ENCODE data around the gene IQGAP2.

Gene IQGAP2

DNA sequence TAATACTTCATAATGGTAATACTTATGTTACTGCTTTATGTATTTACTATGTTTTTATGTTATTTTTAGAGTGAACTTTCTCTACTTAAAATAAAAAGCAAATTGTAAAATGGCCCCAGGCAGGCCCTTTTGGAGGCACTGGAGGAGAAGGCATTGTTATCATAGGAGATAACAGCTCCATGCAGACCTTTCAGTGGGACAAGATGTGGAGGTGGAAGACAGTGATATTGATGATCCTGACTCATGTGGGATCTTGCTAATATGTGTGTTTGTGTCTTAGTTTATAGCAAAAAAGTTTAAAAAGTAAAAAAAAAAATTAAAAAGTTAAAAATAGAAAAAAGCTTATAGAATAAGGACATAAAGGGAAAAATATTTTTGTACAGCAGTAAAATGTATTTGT is 74.5 kb downstream of the IQGAP2 start:
- DNase-seq (ENCODE audit: low spot score): no peak

GRCh38 chr5:76479281-76479680 is 76.2 kb downstream of the IQGAP2 start:
- DNase-seq (ENCODE audit: low spot score): no peak

- DNase-seq (ENCODE audit: low spot score): no peak
Observed at GRCh38 chr5:76479973-76480667, 77.0 kb downstream of the IQGAP2 start.

DNA sequence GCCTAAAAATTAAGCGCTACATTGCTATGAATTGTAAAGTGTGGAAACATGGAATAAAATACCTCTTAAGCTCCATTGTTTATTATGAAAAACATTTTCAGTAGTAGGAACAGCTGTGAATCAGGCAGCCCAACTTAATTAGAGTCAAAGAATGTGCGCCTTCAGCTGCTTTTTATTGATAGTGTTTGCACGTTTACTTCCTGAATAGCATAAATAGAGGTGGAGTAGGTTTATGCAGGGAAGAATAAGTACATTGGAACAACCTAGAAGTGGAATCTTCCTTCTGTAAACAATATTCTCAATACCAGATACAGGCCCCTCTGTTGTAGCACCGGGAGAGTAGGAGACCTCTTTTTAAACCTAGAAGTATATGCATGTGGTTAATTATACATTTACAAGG is 79.9 kb downstream of the IQGAP2 start:
- no peak for DNase-seq (ENCODE audit: low spot score)

GRCh38 chr5:76483433-76483832 is 80.3 kb downstream of the IQGAP2 start:
- no peak for DNase-seq (ENCODE audit: low spot score)

- no peak for DNase-seq (ENCODE audit: low spot score)
Observed at GRCh38 chr5:76483881-76484280, 80.8 kb downstream of the IQGAP2 start.

GRCh38 chr5:76485511-76485910 is 82.4 kb downstream of the IQGAP2 start:
- no peak for DNase-seq (ENCODE audit: low spot score)

GRCh38 chr5:76487386-76487785 is 84.3 kb downstream of the IQGAP2 start:
- DNase-seq (ENCODE audit: low spot score): no peak

DNA sequence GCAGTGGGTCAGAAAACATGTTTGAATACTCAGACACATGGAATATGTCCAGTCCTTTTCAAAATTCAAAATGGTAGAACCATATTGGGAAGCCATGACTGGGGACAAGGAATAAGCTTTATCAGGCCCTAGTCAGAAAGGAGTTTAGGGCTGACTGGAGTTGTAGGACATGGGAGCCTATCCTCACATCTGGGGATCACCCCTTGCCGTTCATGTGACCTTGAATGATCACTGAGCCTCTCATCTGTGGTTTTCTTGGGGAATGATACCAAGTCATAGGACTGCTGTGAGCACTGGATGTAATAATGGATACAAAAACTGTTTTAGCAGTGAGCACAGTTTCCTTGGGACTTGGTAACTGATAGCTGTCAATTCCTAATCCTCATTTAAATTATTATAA is 84.7 kb downstream of the IQGAP2 start:
- DNase-seq (ENCODE audit: low spot score): no peak

- DNase-seq (ENCODE audit: low spot score): no peak
Observed at GRCh38 chr5:76488969-76489368, 85.9 kb downstream of the IQGAP2 start.

DNA sequence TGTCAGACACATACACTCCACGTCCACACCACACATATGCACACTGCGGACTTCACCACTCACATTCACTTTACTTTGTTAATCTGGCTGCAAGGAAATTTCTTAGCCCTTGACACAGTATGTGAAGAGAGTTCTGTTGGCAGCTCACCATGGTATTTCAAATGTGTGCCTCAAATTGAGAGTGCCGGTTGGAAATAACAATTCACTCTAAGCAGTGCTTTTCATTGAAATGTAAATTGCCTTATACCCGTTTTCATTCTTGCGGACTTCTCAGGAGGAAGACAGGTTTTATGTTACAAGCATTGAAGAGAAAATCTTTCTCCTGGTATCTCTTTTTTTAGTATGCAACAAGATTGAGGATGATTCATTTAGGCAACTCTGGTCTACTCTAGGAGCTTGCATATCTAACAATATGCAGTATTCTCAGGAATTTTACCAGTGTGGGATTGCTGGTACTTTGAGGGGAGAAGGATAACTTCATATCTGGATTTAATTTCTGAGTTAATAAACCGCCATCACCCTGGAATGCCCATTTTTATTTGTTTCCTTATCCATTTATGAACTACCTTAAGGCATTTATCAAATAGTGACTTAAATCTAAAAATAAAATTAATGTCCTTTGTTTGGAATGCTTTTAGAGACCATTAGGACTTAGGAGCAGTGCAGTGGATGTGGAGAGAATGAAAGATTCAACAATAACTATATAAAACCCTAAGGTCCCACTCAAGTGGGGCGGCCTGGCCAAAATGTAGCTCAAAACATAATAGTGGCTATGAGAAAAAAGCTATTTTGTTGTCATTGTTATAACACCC is 87.0 kb downstream of the IQGAP2 start:
- no peak for DNase-seq (ENCODE audit: low spot score)

DNA sequence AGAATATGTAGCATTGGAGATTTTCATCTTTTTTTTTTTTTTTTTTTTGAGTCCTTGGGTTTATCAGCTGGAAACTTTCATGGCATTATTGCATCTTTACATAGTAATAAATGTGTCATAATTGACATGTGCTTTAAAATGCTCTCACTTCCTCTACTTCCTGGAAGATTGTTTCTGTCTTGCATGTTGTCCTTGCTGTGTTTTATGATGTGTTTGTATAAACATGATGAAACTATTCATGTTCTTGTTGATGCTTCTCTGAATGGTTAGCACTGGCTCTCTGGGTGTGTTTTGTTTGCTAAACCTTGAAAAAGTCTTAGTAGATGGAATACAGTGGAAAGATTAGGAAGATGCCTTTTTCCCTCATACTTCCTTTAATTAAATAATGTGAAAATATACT is 87.9 kb downstream of the IQGAP2 start:
- no peak for DNase-seq (ENCODE audit: low spot score)

GRCh38 chr5:76492819-76493189 is 89.7 kb downstream of the IQGAP2 start:
- DNase-seq (ENCODE audit: low spot score): no peak

- no peak for DNase-seq (ENCODE audit: low spot score)
Observed at GRCh38 chr5:76493190-76493837, 90.2 kb downstream of the IQGAP2 start.

DNA sequence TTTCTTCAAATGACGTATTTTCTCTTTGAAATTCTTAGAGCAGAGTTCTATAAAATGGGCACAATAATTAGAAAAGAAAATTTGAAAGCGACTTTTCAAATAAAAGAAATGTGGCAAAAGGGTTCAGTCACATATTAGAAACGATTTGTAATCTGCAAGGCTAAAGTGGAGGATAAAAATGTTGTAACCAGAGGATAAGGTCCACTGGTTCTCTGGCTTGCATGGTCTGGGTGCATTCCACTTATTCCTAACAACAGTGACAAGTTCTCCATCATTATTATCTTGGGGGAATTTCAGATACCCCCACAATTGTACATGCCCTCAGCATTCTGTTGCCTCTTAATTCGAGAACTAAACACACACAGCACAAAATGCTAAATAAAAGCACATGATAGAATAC is 91.1 kb downstream of the IQGAP2 start:
- no peak for DNase-seq (ENCODE audit: low spot score)

GRCh38 chr5:76495870-76496269 is 92.8 kb downstream of the IQGAP2 start:
- DNase-seq (ENCODE audit: low spot score): no peak

DNA sequence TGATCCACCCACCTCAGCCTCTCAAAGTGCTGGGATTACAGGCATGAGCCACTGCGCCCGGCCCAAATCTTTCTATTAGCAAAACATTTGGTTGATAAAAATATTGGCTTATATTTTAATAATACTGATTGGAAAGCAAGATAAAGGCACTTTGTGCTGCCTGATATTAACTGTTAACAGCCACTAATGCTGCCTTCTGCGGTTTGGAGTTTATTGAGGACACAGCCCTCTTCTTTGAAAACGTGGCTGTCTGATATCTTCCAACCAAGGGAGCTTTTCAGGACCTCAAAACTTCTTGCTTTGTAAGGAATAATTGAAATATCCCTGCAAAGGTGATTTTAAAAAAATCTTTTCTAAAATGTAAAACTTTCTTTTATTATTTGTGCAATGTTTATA is 94.0 kb downstream of the IQGAP2 start:
- DNase-seq (ENCODE audit: low spot score): no peak

- DNase-seq (ENCODE audit: low spot score): no peak
Observed at GRCh38 chr5:76497986-76498717, 95.1 kb downstream of the IQGAP2 start.

GRCh38 chr5:76499507-76500161 is 96.5 kb downstream of the IQGAP2 start:
- DNase-seq (ENCODE audit: low spot score): no peak

DNA sequence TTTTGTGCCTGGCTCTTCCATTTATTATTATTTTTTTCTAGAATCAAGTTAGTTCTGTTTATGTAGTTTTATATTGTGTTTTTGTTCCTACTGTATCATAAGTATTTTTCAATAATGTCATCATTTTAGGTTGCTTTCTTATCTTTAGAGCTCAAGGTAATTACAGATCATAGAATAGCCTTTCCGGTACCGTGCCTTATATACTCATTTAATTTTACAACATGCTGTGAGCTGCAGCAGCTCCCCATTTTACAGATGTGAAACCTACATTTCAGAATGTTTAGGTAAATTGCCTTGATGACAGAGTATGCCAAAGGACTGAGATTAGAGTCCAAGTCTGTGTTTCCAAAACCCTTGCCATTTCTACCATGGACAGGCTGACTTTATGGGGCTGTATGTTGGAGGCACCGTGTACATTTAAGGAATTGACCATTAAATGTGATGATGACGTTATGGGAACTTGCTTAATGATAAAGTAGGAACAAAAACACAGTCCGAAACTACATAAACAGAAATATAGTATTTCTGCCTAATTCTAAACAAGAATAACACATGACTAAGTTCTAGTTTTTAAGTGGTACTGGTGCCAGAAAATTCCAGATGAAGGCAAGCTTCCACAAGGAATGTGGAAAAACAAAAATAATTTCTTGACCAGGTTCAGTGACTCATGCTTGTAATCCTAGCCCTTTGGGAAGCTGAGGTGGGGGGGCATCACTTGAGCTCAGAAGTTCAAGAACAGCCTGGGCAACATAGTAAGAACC is 97.7 kb downstream of the IQGAP2 start:
- no peak for DNase-seq (ENCODE audit: low spot score)

DNA sequence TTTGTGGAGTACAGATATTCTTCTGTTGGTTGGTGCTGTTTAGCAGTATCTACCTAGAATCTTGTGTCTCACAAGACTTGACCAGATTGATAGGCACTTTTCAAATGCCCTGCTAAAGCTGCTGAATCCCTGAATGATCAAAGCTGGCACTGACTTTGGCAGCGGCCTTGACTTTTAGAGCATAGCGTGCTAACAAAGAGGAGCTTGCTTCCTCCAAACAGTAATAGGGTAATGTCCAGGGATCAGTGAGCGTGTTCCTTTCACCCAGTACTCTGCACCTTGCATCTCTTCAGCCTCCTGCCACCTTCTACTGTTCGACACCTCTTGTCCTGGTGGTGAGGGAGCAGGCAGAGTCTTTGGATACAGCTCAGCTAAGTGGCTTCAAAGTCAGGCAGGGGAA is 100.8 kb downstream of the IQGAP2 start:
- DNase-seq (ENCODE audit: low spot score): no peak

Measured in left forelimb (tissue), 1 donor.